ENCODE data around the gene CHEK2.
A peak's percentile ranks its signal among the peaks of the same experiment; 100 is the strongest.

The CHEK2 gene

DNA sequence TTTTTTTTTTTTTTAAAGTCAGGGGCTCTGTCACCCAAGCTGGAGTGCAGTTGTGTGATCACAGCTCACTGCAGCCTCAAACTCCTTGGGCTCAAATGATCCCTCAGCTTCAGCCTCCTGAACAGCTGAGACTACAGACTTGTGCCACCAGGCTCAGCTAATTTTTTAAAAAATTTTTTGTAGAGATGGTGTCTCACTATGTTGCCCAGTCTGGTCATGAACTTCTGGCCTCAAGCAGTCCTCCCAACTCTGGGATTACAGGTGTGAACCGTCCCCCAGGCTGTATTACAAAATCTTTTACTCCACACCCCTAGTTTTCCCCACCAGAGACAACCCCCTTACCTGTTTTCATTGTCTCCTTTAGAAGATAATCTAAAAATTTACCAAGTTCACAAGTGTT is 32.8 kb upstream of the CHEK2 start:
- 0 out of 2 replicates have a peak overlapping the region, but pooled peaks have one; percentile 38 for H3K27ac ChIP-seq (ENCODE audit: low read length)
- H3K27me3 ChIP-seq (ENCODE audit: insufficient read depth, low read length, poor library complexity): no peaks in the 10 kb centered on the region
- DNase-seq (no peak), ATAC-seq (ENCODE audit: insufficient read depth, low read depth) (no peak)
- peak overlapping the region in 1 of 2 experiments; percentile 76; a peak in 2 of 4 replicates for H3K4me3 ChIP-seq (ENCODE audit: low read depth in 1 of 2, low read length in 2 of 2)
- no peaks in the 10 kb centered on the region for H3K9me3 ChIP-seq (ENCODE audit: insufficient read depth, low read length, severe bottlenecking)
- no peak overlapping the region for H2AFZ ChIP-seq (ENCODE audit: low read depth, low read length)
- H3K36me3 ChIP-seq (ENCODE audit: insufficient read depth, low read length): peaks cover 47% of the 10 kb centered on the region
- TF ChIP-seq EZH2 (IDR thresholded peaks at IDR 0.05; ENCODE audit: borderline replicate concordance, low read depth, low read length, severe bottlenecking): no peak
- TF ChIP-seq, protein P1, sequence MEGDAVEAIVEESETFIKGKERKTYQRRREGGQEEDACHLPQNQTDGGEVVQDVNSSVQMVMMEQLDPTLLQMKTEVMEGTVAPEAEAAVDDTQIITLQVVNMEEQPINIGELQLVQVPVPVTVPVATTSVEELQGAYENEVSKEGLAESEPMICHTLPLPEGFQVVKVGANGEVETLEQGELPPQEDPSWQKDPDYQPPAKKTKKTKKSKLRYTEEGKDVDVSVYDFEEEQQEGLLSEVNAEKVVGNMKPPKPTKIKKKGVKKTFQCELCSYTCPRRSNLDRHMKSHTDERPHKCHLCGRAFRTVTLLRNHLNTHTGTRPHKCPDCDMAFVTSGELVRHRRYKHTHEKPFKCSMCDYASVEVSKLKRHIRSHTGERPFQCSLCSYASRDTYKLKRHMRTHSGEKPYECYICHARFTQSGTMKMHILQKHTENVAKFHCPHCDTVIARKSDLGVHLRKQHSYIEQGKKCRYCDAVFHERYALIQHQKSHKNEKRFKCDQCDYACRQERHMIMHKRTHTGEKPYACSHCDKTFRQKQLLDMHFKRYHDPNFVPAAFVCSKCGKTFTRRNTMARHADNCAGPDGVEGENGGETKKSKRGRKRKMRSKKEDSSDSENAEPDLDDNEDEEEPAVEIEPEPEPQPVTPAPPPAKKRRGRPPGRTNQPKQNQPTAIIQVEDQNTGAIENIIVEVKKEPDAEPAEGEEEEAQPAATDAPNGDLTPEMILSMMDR (IDR thresholded peaks at IDR 0.05; ENCODE audit: borderline replicate concordance, extremely low read depth, low read length, poor library complexity, severe bottlenecking): no peak
- H3K79me2 ChIP-seq (ENCODE audit: insufficient read depth, low read length): peaks cover 69% of the 10 kb centered on the region
- peak overlapping the region; percentile 97 for H3K4me2 ChIP-seq (ENCODE audit: insufficient read depth, low read length)
- peak overlapping the region; percentile 94 for H3K9ac ChIP-seq (ENCODE audit: low read depth, low read length)
- H3K4me1 ChIP-seq (ENCODE audit: insufficient read depth, low read length): peaks cover 52% of the 10 kb centered on the region
- H4K20me1 ChIP-seq (ENCODE audit: insufficient read depth, low read length): peaks cover 27% of the 10 kb centered on the region; the same call in 1 of the 2 replicates

DNA sequence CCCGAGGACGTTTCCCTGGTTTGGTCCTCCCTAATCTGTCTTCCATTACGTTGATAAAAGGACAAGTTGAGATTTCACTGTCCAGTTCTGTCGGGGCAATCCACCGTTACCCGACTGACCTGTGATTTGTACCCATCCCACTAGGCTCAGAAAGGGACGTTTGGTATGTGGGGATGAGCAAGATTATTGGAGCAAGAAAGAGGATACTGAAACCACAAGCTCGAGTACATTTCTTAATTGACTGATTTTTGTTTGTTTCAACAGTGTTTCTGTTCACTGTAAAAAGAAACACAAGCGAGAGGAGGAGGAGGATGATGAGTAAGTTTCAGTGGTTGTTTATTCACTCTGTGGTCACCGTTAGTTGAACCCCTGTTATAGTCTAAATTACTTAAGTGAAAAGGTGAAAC is 31.8 kb upstream of the CHEK2 start:
- peaks cover 48% of the 10 kb centered on the region for H3K4me1 ChIP-seq (ENCODE audit: insufficient read depth, low read length)
- peaks cover 18% of the 10 kb centered on the region; the same call in 1 of the 2 replicates for H4K20me1 ChIP-seq (ENCODE audit: insufficient read depth, low read length)
- TF ChIP-seq EZH2 (IDR thresholded peaks at IDR 0.05; ENCODE audit: borderline replicate concordance, low read depth, low read length, severe bottlenecking): no peak
- TF ChIP-seq, protein P1 (IDR thresholded peaks at IDR 0.05; ENCODE audit: borderline replicate concordance, extremely low read depth, low read length, poor library complexity, severe bottlenecking): no peak
- H3K27me3 ChIP-seq (ENCODE audit: insufficient read depth, low read length, poor library complexity): no peaks in the 10 kb centered on the region
- DNase-seq (no peak), ATAC-seq (ENCODE audit: insufficient read depth, low read depth) (no peak)
- H3K9ac ChIP-seq (ENCODE audit: low read depth, low read length): peak overlapping the region; percentile 94
- H3K27ac ChIP-seq (ENCODE audit: low read length): peak overlapping the region; percentile 85
- peak overlapping the region; percentile 76 to 88 for H3K4me3 ChIP-seq (ENCODE audit: low read depth in 1 of 2, low read length in 2 of 2)
- H3K36me3 ChIP-seq (ENCODE audit: insufficient read depth, low read length): peaks cover 40% of the 10 kb centered on the region
- H3K4me2 ChIP-seq (ENCODE audit: insufficient read depth, low read length): peak overlapping the region; percentile 97
- peak overlapping the region; percentile 67 for H2AFZ ChIP-seq (ENCODE audit: low read depth, low read length)
- no peaks in the 10 kb centered on the region for H3K9me3 ChIP-seq (ENCODE audit: insufficient read depth, low read length, severe bottlenecking)
- peaks cover 60% of the 10 kb centered on the region for H3K79me2 ChIP-seq (ENCODE audit: insufficient read depth, low read length)

DNA sequence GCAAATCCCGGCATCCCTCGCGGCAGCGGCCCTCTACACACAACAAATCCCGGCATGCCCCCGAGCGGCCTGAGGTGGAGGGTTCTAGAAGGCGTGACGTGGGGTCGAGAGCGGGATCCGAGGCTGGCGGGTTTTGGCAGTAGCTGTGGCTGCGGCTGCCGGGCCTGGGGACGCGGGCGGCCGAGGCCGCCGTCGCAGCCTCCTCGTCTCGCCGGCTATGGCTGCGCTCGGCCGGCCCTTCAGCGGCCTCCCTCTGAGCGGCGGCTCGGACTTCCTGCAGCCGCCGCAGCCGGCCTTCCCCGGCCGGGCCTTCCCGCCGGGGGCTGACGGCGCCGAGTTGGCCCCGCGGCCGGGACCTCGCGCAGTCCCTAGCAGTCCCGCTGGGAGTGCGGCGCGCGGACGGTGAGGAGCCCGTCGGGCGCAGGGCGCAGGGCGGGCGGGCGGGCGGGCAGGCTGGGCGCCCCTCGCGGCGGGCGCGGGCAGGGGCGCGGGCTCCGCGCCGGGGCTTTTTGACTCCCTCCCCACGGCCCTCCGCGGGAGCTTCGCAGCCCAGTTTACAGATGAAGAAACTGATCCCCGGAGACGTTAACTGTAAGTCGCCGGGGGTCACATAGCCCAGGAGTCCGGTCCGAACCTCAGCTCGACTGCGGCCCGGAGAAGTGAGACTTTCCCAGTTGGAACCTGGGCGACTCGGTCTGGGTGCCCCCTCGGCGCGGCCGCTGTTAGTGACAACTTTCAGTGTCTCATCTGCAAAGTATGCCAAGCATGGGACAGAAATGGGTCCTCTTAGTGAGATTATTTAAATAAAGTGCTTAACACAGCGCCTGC is 31.2 kb upstream of the CHEK2 start, which contains the start of gene CCDC117:
Gene CCDC117, plus strand, starts transcription at position 63 of the 828 bp plus-strand sequence. Its CDS starts 155 bp downstream, at position 218.
- TF ChIP-seq, protein P1 (IDR thresholded peaks at IDR 0.05; ENCODE audit: borderline replicate concordance, extremely low read depth, low read length, poor library complexity, severe bottlenecking): peak; percentile 58
- no peak for TF ChIP-seq EZH2 (IDR thresholded peaks at IDR 0.05; ENCODE audit: borderline replicate concordance, low read depth, low read length, severe bottlenecking)

More for the DNA sequence above, 31.2 kb upstream of the CHEK2 start, which contains the start of gene CCDC117:
- H3K4me1 ChIP-seq (ENCODE audit: insufficient read depth, low read length): peaks cover 43% of the 10 kb centered on the region
- H3K79me2 ChIP-seq (ENCODE audit: insufficient read depth, low read length): peaks cover 54% of the 10 kb centered on the region
- ATAC-seq (ENCODE audit: insufficient read depth, low read depth) (peak; percentile 94), DNase-seq (peak; percentile 95)
- peak within 1 kb of the TSS; percentile 97 for H3K4me2 ChIP-seq (ENCODE audit: insufficient read depth, low read length)
- no peaks in the 10 kb centered on the region for H3K9me3 ChIP-seq (ENCODE audit: insufficient read depth, low read length, severe bottlenecking)
- peak within 1 kb of the TSS; percentile 93 for H2AFZ ChIP-seq (ENCODE audit: low read depth, low read length)
- H3K9ac ChIP-seq (ENCODE audit: low read depth, low read length): peak within 1 kb of the TSS; percentile 94
- H3K27ac ChIP-seq (ENCODE audit: low read length): peak within 1 kb of the TSS; percentile 85
- peaks cover 17% of the 10 kb centered on the region; the same call in 1 of the 2 replicates for H4K20me1 ChIP-seq (ENCODE audit: insufficient read depth, low read length)
- H3K27me3 ChIP-seq (ENCODE audit: insufficient read depth, low read length, poor library complexity): no peaks in the 10 kb centered on the region
- peaks cover 34% of the 10 kb centered on the region for H3K36me3 ChIP-seq (ENCODE audit: insufficient read depth, low read length)
- H3K4me3 ChIP-seq (ENCODE audit: low read depth in 1 of 2, low read length in 2 of 2): peak within 1 kb of the TSS; percentile 76 to 88

Data from DND-41 (cell line).